Activated gamma-delta T cell treated with anti-CD3 and anti-CD28 coated beads, Interleukin-2, amount 50 U/mL, for 16 hours (primary cell): ENCODE results near the gene GASK1A.
A peak's percentile ranks its signal among the peaks of the same experiment; 100 is the strongest.

Source experiments
- DNase-seq: peaks from one replicate; pipeline ENCODE4 v3.0.0-alpha.2; 2020; ENCODE audit warnings: low read depth

The GASK1A gene

DNA sequence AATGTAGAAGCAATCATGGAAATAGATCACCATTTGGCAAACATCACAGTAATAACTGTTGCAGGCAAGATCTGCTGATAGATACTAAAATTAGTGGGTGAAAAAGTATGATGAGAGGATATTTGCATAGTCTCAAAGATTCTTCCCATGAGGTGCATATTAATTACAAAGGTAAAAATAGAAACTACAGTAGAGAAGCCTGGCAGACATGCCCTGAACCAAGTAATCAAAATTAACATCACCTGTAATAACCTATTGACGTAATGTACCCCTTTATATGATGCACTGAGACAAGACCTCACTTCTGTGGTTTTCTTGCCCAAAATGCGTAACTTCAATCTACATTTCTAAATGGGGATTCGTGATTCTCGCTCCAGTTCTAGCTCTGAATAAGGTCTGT is 112.4 kb downstream of the GASK1A start:
- no peak for DNase-seq

DNA sequence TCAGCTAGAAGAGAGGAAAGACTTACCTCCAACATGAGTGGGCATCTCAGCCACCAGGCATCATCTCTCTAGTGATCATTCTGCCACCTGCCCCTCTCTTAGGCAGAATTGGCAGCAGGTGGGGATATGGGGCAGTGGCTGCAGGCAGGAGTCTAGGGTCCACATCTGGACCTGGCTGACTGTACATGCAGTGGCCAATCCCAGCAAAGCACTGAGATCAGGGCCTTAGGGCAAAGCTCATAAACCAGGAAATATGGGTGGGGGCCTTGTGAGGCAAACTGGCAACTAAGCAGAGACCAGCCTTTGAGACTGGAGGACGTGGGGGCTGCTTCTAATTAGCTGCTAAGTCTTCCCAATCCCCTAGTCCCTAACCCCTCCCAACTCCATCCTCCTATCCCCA is 113.9 kb downstream of the GASK1A start:
- no peak for DNase-seq

DNA sequence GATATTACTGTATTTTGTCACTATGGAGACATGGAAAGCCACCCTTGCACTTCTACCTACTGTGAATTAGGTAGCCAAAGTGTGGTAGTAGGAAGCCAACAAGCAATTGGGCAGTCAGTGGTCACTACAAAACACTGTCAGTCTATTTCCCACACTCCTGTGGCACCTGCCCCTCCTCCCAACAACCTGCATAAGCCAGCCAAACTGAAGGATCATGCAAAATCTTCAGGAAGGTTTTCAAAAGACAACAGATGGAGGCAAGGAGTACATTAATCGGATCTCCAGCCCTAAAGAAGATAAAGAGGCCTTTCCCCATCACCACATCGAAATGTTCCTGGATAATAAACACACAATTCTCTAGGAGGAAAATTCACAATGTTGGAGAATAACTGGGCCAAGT is 114.9 kb downstream of the GASK1A start:
- no peak for DNase-seq

DNA sequence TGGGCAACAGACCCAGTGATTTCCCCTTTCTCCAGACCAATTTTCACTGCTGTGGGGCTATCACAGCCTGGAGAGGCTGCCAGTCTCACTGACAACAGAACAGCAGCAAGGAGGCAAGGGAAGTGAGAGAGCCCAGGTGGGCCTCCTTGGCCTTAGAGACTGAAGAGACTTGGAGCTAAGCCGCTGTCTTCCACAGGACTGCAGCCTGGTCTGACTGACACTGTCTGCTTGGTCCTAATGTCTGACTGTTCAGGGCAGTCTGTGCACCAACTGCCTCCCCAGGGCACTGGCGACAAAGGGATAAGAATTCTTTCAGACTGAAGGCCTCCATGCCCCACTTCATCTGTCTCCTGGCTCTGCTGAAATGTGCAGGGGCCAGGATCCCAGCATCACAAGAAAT is 115.3 kb downstream of the GASK1A start:
- DNase-seq, result no peak

DNA sequence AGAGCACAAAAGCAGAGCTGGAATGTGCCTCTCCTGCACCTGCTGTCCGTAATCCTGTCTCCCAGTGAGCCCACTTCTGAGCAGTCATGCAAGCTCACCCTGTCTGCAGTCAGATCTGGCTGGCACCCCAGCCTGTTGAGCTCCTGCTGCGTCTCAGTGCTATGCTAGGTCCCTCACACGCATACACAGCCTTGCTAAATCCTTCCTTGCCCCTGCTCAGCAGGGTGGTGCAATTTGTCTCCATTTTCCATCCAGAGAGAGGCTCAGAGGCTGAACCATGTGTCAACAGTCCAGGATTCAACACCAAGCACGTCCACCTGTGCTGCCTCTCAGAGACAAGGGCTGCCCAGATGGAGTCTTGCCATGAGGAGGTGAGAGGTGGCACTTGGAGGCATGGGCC is 115.7 kb downstream of the GASK1A start:
- DNase-seq, result no peak

DNA sequence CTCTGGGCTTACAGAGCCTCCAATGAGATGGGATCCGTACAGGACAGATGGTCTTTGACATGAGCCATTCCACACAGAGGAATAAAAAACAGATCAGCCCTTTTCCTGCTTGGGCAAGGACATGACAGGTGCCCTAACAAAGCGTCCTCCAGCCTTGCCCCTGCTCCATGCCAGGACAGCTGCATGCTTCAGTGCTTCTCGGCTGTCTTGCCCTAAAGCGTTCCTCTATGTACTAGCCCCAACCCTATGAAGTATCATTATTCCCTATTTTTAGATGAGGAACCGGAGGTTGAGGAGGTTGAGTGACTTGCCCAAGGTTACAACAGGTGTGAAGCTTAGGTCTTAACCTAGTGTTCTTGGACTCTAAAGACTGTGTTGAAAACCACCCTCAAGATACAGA is 116.3 kb downstream of the GASK1A start:
- DNase-seq, result no peak

DNA sequence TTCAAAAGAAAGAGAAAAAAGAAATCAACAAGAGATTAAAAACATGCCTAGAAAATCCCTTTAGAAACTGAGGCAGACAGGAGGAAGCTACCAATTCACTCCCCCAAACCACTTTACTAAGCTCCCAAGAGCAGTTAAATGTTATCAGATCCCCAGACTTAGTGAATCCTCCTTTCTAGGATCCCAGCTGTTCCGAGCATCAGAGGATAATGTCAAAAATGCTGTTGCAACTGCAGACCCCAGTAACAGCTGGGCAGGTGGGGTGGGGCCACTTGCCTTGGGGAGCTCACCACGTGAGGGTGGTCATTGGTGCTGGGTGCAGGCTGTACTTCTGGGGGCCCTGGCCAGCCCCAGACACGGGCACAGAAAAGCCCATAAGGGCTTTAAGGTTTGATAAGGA is 117.7 kb downstream of the GASK1A start:
- no peak for DNase-seq

DNA sequence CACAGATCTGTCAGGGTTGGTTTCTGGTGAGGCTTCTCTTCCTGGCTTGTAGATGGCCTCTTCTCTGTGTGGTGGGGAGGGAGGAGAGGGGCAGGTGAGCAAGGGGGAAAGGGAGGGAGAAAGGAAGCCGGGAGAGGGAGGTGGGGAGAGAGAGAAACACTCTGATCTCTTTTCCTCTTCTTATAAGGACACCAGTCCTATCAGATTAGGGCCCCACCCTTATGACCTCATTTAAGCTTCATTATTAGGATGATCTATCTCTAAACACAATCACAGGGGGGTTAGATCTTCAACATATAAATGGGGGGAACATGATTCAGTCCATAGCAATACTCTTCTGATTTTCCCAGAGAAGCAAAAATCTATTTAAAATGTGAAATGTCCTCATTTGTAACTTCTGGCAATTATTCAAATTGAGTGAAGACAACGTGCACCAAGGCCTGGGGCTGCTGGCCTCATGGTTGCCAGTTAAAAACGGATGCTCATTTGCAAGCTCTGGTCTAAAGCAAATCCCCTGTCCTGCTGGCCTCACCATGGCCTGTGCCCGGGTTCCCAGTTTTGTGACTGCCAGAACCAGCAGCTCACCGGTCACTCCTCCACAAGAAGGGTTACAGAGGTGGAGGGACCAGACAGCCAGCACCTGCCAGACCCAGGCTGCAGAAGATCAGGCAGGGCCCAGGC is 118.4 kb downstream of the GASK1A start:
- no peak for DNase-seq

DNA sequence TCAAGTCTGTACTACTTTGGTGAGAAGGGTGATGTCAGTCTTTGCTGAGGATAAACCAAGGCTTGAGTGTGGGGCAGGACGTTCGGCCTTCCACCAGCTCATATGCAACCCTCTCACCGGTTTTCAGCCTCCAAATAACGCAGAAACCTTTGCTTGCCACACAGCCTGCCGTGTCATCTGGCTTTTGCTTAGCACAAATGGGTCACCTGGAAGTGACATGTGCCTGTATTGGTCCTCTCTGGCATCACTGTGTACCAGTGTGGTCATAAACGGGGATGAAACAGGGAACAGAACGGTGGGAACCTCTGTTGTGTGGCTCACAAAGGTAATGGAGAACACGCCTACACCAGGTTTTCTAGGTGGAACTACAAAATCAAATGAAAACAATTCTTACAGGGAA is 119.7 kb downstream of the GASK1A start:
- DNase-seq, result no peak

DNA sequence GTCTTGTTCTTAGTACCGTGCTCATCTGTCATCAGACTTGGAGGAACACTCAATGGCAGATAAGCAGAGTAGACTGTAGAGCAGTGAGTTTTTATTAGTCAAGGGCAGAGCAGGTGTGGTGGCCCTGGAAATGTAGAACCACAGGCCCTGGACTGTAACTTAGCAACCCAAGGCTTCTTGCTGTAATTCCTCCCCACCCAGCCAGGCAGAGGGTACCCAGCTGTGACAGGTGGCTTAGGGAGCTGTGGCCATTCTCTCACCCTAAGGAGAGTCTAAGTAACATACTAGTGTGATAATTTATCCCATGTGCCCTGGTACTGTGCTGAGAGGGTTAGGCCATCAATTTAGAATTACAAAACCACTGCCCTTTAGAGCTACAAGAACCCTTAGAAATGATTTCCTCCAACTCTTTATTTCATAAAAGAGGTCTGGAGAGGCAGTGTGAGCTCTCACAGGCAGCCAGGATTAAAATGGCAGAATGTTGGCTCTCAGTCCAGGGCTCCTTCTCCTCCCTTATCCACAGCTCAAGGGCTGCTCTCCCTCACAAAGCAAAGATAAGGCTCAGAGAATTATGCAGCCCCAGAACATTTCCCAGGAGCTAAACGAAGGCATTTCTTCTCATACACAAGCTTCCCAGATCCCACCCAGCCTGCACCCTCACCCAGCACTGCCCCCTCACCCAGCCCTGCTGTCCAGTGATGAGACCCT is 123.8 kb downstream of the GASK1A start:
- DNase-seq, result no peak

DNA sequence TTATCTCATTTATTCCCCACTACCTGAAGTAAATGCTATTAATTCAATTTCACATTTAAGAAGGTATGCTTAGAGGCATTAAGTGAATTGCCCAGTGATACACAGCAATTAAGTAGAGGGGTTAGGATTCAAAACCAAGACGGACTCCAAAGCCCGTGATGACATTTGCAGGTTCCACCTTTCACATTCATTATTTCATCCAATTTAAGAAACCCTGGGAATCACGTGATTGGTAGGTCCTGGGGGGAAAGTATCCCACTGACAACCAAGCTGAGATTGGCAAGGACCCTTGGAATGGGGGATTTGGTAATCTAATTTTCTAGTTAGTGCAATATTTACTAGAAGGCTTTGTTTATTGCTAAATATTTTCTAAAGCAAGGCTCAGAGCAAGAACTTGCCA is 124.9 kb downstream of the GASK1A start:
- DNase-seq, result no peak

DNA sequence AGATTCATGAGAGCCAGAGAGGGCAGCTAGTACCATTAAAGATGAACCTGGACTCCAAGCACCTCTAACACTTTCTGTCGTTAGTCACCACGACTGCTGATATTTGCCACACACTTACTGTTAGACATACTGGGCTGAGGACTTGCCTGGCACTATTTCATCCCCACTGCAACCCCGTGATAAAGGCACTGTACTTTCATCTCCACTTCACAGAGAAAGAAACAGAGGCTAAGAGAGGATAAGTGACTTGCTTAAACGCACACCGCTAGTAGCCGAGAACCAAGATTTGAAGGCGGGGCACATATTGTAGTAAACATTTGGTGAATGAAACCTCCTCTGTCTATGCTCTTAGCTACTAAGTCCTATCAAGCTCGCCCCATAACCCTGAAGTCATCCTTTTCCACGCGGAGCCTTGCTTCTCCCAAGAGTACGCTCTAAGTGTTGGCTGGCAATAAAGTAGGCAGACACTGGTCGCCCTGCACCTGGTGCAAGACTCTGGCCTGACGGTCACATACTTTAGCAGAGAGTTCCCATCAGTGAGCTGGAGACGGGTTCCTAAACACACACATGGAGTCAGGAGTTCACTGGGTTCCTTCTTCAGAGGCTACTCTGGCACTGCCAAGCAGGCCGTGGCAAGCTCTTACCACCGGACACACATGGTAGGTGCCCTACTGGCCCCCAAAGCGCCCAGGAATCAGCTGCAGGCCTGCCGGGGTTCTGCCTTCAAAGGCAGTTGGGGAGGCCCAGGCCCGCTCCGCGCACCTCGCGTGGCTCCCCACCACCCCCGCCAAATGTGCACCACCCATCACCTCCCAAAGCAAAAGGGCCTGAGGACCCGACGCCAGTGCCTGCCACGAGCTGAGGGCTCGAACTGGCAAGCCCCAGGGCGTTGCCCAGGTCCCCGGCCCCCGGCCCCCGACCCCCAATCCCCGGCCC is 125.8 kb downstream of the GASK1A start:
- no peak for DNase-seq

DNA sequence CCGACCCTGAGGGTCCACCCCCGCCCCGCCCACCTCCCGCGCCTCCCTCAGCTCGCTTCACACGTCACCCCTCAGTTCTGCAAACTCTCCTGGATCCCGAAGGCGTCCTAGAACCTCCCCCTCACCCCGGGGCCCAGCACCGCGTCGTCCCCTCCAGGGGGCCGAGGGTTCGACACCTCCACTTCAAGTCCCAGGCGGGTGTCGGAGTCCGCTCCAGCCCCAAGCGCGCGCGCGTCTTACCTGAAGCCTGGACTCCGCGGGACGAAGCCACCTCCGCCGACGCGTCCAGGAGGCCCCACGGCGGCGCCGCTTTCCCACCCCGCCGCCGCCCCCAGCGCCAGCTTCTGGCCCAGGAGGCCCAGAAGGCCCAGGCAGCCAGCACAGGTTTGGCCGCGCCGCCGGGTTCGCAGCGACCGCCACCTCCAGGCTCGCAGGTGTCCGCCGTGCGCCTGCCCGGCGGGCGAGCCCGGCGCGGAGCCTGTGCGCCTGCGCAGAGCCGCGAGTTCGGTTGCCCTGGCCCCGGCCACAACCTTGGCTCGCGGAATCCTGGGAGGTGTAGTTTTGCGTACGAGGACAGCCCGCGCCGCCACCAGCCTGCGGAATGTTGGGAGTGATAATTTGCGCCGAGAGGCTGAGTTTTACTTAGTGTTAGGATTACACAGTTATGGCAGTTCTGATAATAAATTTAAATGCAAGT is 126.6 kb downstream of the GASK1A start, which contains the start of gene POMGNT2:
Gene POMGNT2, minus strand, starts transcription at position 484 of the 697 bp plus-strand sequence. CDS start 24,648 bp downstream, outside the sequence.
- DNase-seq, result peak; percentile 78

DNA sequence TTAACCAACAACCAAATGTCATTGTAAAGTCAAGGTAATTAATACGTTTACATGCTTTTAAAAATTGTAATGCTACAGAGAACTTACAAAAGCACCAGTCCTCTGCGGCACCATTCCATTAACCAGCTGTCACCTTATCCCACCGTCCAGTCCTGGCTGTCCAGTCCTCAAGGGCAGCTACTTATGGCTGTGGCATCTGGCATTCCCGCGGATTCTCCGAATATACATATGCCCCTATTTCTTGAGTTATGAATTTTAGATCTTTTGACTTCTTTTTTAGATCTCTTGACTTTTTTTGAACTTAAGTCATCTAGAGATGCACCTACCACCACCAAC is 127.2 kb downstream of the GASK1A start:
- no peak for DNase-seq
